Keratinocyte (primary cell): ENCODE data around the gene CNNM1. TPM values are rescaled to one million over a fixed set of nuclear protein-coding genes. Genes with fewer than 3 reads are reported as not detected.

ENCODE experiments used
- DNase-seq: peaks from one replicate; pipeline ENCODE4 v3.0.0-alpha.2; 2011; ENCODE audit warnings: low read depth, missing footprints, low spot score
- FAIRE-seq: peaks from 2 replicates; lab custom pipeline; 2011; peaks lifted over from hg19 to GRCh38; lab: Jason Lieb, UNC
- H2AFZ ChIP-seq: 2 replicates; pipeline ENCODE4 v1.6.0; 2012; ENCODE audit warnings: low read length, control low read depth, inconsistent platforms; ENCODE audit not compliant: control insufficient read depth
- H3K27ac ChIP-seq: 2 replicates; pipeline ENCODE4 v1.5.1; 2011; ENCODE audit warnings: low read length; ENCODE audit not compliant: control insufficient read depth, insufficient read depth
- H3K27me3 ChIP-seq: 3 replicates; pipeline ENCODE4 v1.6.0; 2011; ENCODE audit warnings: low read length; ENCODE audit not compliant: control insufficient read depth, insufficient read depth; ENCODE audit errors: extremely low read depth
- H3K36me3 ChIP-seq, 2 experiments: 2 replicates in 1 of 2; 3 replicates in 1 of 2; pipeline ENCODE4 v1.5.1; 2011; ENCODE audit warnings: low read length in 2 of 2, mild to moderate bottlenecking in 1 of 2; ENCODE audit not compliant: control insufficient read depth in 2 of 2, insufficient read depth in 2 of 2; ENCODE audit errors: extremely low read depth in 1 of 2
- H3K4me1 ChIP-seq: 3 replicates; pipeline ENCODE4 v1.5.1; 2011; ENCODE audit warnings: low read length; ENCODE audit not compliant: control insufficient read depth, insufficient read depth; ENCODE audit errors: extremely low read depth
- H3K4me2 ChIP-seq: 3 replicates; pipeline ENCODE4 v1.6.0; 2011; ENCODE audit warnings: low read depth, low read length; ENCODE audit not compliant: control insufficient read depth, insufficient read depth; ENCODE audit errors: extremely low read depth
- H3K4me3 ChIP-seq, 3 experiments: fragments of 200-600 bp in 1 of 3; sonication (generic) in 1 of 3; 2 replicates in 2 of 3; 3 replicates in 1 of 3; pipeline ENCODE4 v1.5.1; 2011 to 2016; ENCODE audit warnings: low read length in 3 of 3, mild to moderate bottlenecking in 3 of 3, control low read depth in 2 of 3, inconsistent platforms in 1 of 3, low read depth in 1 of 3, mixed read lengths in 1 of 3, mixed run types in 1 of 3, moderate library complexity in 1 of 3; ENCODE audit not compliant: control insufficient read depth in 2 of 3, insufficient read depth in 2 of 3; ENCODE audit errors: extremely low read depth in 1 of 3
- H3K79me2 ChIP-seq: 2 replicates; pipeline ENCODE4 v1.6.0; 2012; ENCODE audit warnings: low read length; ENCODE audit not compliant: control insufficient read depth, insufficient read depth
- H3K9ac ChIP-seq: 3 replicates; pipeline ENCODE4 v1.6.0; 2011; ENCODE audit warnings: low read length; ENCODE audit not compliant: control insufficient read depth, insufficient read depth; ENCODE audit errors: extremely low read depth
- H3K9me1 ChIP-seq: 3 replicates; pipeline ENCODE4 v1.6.0; 2011; ENCODE audit warnings: low read length; ENCODE audit not compliant: control insufficient read depth, insufficient read depth; ENCODE audit errors: extremely low read depth
- H3K9me3 ChIP-seq: 2 replicates; pipeline ENCODE4 v1.5.1; 2012; ENCODE audit warnings: low read depth, low read length; ENCODE audit not compliant: control insufficient read depth
- H4K20me1 ChIP-seq: 3 replicates; pipeline ENCODE4 v1.6.0; 2011; ENCODE audit warnings: low read length; ENCODE audit not compliant: control insufficient read depth, insufficient read depth; ENCODE audit errors: extremely low read depth
- EZH2 ChIP-seq: IDR thresholded peaks from one replicate; pipeline ENCODE4 v1.6.1; 2012; ENCODE audit warnings: inconsistent platforms, mild to moderate bottlenecking, low read length, moderate library complexity
- dilution Hi-C: fragments of 300-500 bp; cut with MboI; formaldehyde crosslinking; loops from one replicate; pipeline ENCODE4 v1.7.0; 2020; ENCODE audit warnings: low sequenced_read_pairs; ENCODE audit not compliant: extremely low pct_ligation_motif_present
- polyA plus RNA-seq, 5 experiments: library from polyadenylated mRNA; depleted of rRNA in 3 of 5; stranded (reverse) in 3 of 5; stranded (forward) in 1 of 5; unstranded in 1 of 5; fragments of >200 nt; gene quantifications; 1 replicate in 1 of 5; 2 replicates in 3 of 5; 3 replicates in 1 of 5; pipeline versions ENCODE4 v1.2.1 to v1.2.3, GENCODE V29; 2011 to 2012; ENCODE audit warnings: missing spikeins in 2 of 5, low read depth in 1 of 5, low replicate concordance in 1 of 5
- TF ChIP-seq, protein P1 (sequence below), 3 experiments: IDR thresholded peaks in 1 of 3; conservative IDR thresholded peaks in 1 of 3; optimal IDR thresholded peaks in 1 of 3; 2 replicates in 2 of 3; 3 replicates in 1 of 3; pipeline versions ENCODE3 to v1.5.1; 2011; ENCODE audit warnings: low read length in 3 of 3, mild to moderate bottlenecking in 3 of 3, moderate library complexity in 2 of 3, control low read depth in 1 of 3, inconsistent platforms in 1 of 3; ENCODE audit not compliant: insufficient read depth in 2 of 3; ENCODE audit errors: extremely low read depth in 1 of 3

Gene CNNM1
- polyA plus RNA-seq, 1 donor (not counting 4 experiments of a cell fraction or from before 2014, with no cell fraction given): 0.83 TPM

DNA sequence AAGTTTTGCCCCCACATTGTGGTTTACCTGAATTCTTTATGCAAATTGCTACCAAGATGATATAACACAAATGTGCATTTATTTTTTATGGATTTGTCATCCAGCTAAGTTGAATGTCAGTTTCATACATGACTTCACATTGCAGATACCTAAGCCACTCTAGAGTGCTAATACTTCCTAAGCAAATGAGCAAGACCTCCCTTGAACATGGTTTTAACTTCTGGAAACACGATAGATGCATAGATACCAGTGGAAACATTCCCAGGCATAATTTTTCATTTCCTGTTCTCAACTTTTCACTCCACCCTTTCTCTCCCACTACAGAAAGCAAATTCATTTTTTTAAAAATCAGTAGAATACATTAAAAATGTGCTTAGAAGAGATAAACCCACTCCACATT lies 81.0 kb downstream of the CNNM1 start:
- Histone ChIP-seq H3K4me3 (no peak overlapping the region), H3K4me2 (no peak overlapping the region), H3K9me3 (no peaks in the 10 kb centered on the region), H3K4me1 (no peaks in the 10 kb centered on the region), H3K9ac (no peak overlapping the region), H3K27ac (no peak overlapping the region), H3K79me2 (peaks cover 8% of the 10 kb centered on the region), H4K20me1 (no peaks in the 10 kb centered on the region), H3K9me1 (no peaks in the 10 kb centered on the region), H2AFZ (no peak overlapping the region), H3K27me3 (no peaks in the 10 kb centered on the region), H3K36me3 (peaks cover 10 to 16% of the 10 kb centered on the region in 2 experiments)
- TF ChIP-seq, protein P1, sequence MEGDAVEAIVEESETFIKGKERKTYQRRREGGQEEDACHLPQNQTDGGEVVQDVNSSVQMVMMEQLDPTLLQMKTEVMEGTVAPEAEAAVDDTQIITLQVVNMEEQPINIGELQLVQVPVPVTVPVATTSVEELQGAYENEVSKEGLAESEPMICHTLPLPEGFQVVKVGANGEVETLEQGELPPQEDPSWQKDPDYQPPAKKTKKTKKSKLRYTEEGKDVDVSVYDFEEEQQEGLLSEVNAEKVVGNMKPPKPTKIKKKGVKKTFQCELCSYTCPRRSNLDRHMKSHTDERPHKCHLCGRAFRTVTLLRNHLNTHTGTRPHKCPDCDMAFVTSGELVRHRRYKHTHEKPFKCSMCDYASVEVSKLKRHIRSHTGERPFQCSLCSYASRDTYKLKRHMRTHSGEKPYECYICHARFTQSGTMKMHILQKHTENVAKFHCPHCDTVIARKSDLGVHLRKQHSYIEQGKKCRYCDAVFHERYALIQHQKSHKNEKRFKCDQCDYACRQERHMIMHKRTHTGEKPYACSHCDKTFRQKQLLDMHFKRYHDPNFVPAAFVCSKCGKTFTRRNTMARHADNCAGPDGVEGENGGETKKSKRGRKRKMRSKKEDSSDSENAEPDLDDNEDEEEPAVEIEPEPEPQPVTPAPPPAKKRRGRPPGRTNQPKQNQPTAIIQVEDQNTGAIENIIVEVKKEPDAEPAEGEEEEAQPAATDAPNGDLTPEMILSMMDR (optimal IDR thresholded peaks at IDR 0.05 in 1 of 3, IDR thresholded peaks at IDR 0.05 in 1 of 3, conservative IDR thresholded peaks at IDR 0.05 in 1 of 3; ENCODE audit: extremely low read depth in 1 of 3, insufficient read depth in 2 of 3, low read length in 3 of 3): no peak
- no peak for TF ChIP-seq EZH2
- DNase-seq (no peak), FAIRE-seq (no peak)
- dilution Hi-C loops: no loop called here

DNA sequence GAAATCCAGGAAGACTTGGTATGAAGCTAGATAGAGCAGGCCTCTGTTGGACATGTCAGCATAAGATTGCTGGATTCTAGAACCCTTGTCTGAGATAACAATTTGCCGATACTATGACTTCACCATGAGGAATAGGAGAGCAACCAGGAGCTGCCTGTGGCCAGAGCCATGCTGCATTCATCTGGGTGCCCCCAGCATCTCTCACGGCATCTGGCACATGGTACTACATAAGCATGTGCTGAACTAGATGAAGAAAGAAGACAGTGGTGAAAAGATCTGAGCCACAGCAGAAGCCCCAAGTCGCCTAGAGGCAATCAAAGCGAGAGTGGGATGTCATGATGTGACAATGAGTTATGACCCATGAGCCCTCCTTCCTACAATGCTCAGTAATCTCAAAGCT lies 81.7 kb downstream of the CNNM1 start:
- Histone ChIP-seq H3K9me1 (no peaks in the 10 kb centered on the region), H3K4me1 (no peaks in the 10 kb centered on the region), H3K79me2 (peaks cover 8% of the 10 kb centered on the region), H3K4me3 (no peak overlapping the region), H3K36me3 (peaks cover 7 to 12% of the 10 kb centered on the region in 2 experiments), H3K27ac (no peak overlapping the region), H3K27me3 (no peaks in the 10 kb centered on the region), H2AFZ (no peak overlapping the region), H3K4me2 (no peak overlapping the region), H3K9me3 (no peaks in the 10 kb centered on the region), H4K20me1 (no peaks in the 10 kb centered on the region), H3K9ac (no peak overlapping the region)
- TF ChIP-seq EZH2: no peak
- TF ChIP-seq, protein P1 (optimal IDR thresholded peaks at IDR 0.05 in 1 of 3, IDR thresholded peaks at IDR 0.05 in 1 of 3, conservative IDR thresholded peaks at IDR 0.05 in 1 of 3; ENCODE audit: extremely low read depth in 1 of 3, insufficient read depth in 2 of 3, low read length in 3 of 3): no peak
- DNase-seq: no peak
- dilution Hi-C loops: no loop called here
- FAIRE-seq: no peak
